Heart left ventricle (tissue), 16 donors: ENCODE data around the gene SPC24. TPM values are rescaled to one million over a fixed set of nuclear protein-coding genes. Genes with fewer than 3 reads are reported as not detected.

Experiments
- ATAC-seq, 4 donors: fragments of 200-7000 bp; cut with Tn5 transposase; one replicate each; pipeline ENCODE4 v1.9.1; 2020 to 2022; ENCODE audit warnings: moderate library complexity in 4 of 4, mild to moderate bottlenecking in 3 of 4, moderate number of reproducible peaks in 1 of 4
- DNase-seq, 5 donors: peaks; one replicate each; pipeline ENCODE4 v3.0.0-alpha.2; 2020
- H3K27ac ChIP-seq, 12 donors: fragments of 200-600 bp; sonication (generic) in 4 of 12; one replicate each; pipeline versions ENCODE4 v1.5.0 to v1.8.0; 2016 to 2022; ENCODE audit warnings: mild to moderate bottlenecking in 2 of 12
- H3K27me3 ChIP-seq, 9 donors: fragments of 200-600 bp; sonication (generic) in 2 of 9; one replicate each; pipeline versions ENCODE4 v1.5.1 to v1.8.0; 2016 to 2022; ENCODE audit warnings: mild to moderate bottlenecking in 3 of 9
- H3K36me3 ChIP-seq, 9 donors: fragments of 200-600 bp; sonication (generic) in 2 of 9; one replicate each; pipeline versions ENCODE4 v1.5.0 to v1.8.0; 2018 to 2022; ENCODE audit warnings: mild to moderate bottlenecking in 2 of 9
- H3K4me1 ChIP-seq, 12 donors: fragments of 200-600 bp; sonication (generic) in 4 of 12; one replicate each; pipeline versions ENCODE4 v1.5.0 to v1.8.0; 2016 to 2022; ENCODE audit warnings: mild to moderate bottlenecking in 3 of 12
- H3K4me3 ChIP-seq, 12 donors: fragments of 200-600 bp; sonication (generic) in 4 of 12; one replicate each; pipeline versions ENCODE4 v1.5.0 to v1.8.0; 2017 to 2022; ENCODE audit warnings: mild to moderate bottlenecking in 9 of 12, moderate library complexity in 4 of 12
- H3K9me3 ChIP-seq, 12 donors: fragments of 200-600 bp; sonication (generic) in 4 of 12; one replicate each; pipeline versions ENCODE4 v1.5.0 to v1.8.0; 2016 to 2022; ENCODE audit warnings: mild to moderate bottlenecking in 1 of 12
- POLR2A ChIP-seq, 2 donors: fragments of 450-650 bp; IDR thresholded peaks; one replicate each; pipeline ENCODE4 v1.6.1; 2017; ENCODE audit warnings: antibody characterized with exemption in 2 of 2, mild to moderate bottlenecking in 2 of 2, moderate library complexity in 2 of 2
- WGBS, 4 donors: extraction: QIAGEN DNeasy Blood & Tissue Kit in 2 of 4; methylation state at CpG; one replicate each; pipeline versions ENCODE4 v1.1.5 to v1.1.7; 2013 to 2018; 5-methylcytosine and 5-hydroxymethylcytosine counted together
- intact Hi-C, 10 donors: fragments of 100-400 bp; cut with DNase I; formaldehyde crosslinking; loops; one replicate each; pipeline versions ENCODE4 v1.11.1 to v1.14.2; 2022
- polyA plus RNA-seq, 2 donors: library from polyadenylated mRNA; stranded (reverse); fragments of 200-250 nt; gene quantifications; one replicate each; pipeline ENCODE4 v1.2.3, GENCODE V29; 2013
- total RNA-seq, 9 donors: library from RNA; depleted of rRNA in 2 of 9; stranded (reverse); fragments of >200 nt in 2 of 9; fragmentation: NEBNext Ultra II Directional in 3 of 9; extraction: Animal tissue kit (Norgen Biotek cat#: 25700) in 3 of 9; gene quantifications; one replicate each; pipeline versions ENCODE4 v1.1.0 to v1.2.4, GENCODE V29; 2016 to 2023
- TF ChIP-seq, protein P1 (sequence below), 12 donors: fragments of 200-600 bp; sonication (generic) in 4 of 12; IDR thresholded peaks; one replicate each; pipeline versions ENCODE4 v1.5.0 to v1.8.0; 2018 to 2022; ENCODE audit warnings: antibody characterized with exemption in 12 of 12, mild to moderate bottlenecking in 5 of 12
- donor health status: ischemic (EF 13 %, LVEDD 7.1; RV severe dilation, severe dysfunction).
- donor health status: healthy with polysubstance abuse.
- donor health status: DM: no; HTN: yes; CAD: no.
- donor health status: DM: no; HTN: no; CAD: no.
- donor health status: ischemic (EF 25% LVEDD 6.9; RV normal size, moderate dysfunction).
- donor health status: ischemic (EF 25% LVEDD 5.7; RV mildly dilated, moderate dysfunction).
- donor health status: healthy.
- donor health status: DM: yes; HTN: yes; CAD: no.
- donor health status: ischemic (EF 35%, LVEDD 5.7; RV mildly dilated, moderate dysfunction).
- donor health status: nonischemic (EF 11% LVEDD 7.7; RV severe dilation, severe dysfunction).
- donor health status: DM: yes; HTN: yes; CAD: no.
- donor health status: PGD.
- donor health status: ischemic (EF 29% LVEDD 5.4; RV normal size, mild dysfunction).
- donor health status: nonischemic (EF 23%, LVEDD 6.1; RV moderate dilation, normal function).

The SPC24 gene
- total and polyA plus RNA-seq, 11 donors, result 1.4 to 10.7 (median 4.9) TPM

DNA sequence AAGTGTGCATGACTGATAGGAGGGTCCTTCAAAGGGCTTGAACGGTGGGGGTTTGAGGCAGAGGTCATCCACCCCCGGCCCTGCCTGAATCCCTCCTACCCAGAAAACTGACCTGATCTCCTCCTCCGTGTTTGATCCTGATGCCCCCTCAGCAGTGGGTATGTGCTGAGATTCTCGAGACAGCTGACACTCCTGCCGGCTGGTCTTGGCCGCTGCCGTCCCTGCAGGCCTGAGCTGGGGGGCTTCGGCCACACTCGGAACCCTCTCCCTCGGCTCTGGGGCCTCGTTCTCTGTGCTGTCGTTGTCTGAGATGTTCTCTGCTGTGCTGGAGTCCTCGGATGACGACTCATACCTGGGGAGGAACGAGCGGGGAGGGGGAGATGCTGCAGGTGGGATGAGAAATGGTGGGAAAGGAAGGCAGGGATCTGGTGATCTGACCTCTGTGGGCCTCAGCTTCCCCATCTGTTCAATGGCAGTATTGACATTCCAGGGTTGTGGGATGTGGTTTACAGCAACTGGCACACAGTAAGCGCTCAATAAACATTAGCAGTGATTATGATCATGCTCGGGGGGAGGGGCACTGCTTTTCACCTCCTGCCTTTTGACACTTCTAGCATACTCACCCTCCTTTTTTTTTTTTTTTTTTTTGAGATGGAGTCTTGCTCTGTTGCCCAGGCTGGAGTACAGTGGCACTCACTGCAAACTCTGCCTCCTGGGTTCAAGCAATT is 21.0 kb upstream of the SPC24 start:
- TF ChIP-seq, protein P1, sequence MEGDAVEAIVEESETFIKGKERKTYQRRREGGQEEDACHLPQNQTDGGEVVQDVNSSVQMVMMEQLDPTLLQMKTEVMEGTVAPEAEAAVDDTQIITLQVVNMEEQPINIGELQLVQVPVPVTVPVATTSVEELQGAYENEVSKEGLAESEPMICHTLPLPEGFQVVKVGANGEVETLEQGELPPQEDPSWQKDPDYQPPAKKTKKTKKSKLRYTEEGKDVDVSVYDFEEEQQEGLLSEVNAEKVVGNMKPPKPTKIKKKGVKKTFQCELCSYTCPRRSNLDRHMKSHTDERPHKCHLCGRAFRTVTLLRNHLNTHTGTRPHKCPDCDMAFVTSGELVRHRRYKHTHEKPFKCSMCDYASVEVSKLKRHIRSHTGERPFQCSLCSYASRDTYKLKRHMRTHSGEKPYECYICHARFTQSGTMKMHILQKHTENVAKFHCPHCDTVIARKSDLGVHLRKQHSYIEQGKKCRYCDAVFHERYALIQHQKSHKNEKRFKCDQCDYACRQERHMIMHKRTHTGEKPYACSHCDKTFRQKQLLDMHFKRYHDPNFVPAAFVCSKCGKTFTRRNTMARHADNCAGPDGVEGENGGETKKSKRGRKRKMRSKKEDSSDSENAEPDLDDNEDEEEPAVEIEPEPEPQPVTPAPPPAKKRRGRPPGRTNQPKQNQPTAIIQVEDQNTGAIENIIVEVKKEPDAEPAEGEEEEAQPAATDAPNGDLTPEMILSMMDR (IDR thresholded peaks at IDR 0.05), result no peak
- TF ChIP-seq POLR2A (IDR thresholded peaks at IDR 0.05), result no peak
- Histone ChIP-seq H3K27me3 (no peaks in the 10 kb centered on the region), H3K4me3 (no peak overlapping the region), H3K27ac (peak overlapping the region in 1 of 12 donors; percentile 91), H3K36me3 (peaks cover 0 to 92% (median 71%) of the 10 kb centered on the region in 9 donors), H3K4me1 (peaks cover 0 to 28% (median 21%) of the 10 kb centered on the region in 12 donors), H3K9me3 (no peaks in the 10 kb centered on the region)
- no peak for ATAC-seq
- intact Hi-C loops, result no loop called here
- WGBS, 4 donors, result 93 to 95% (median 94%) methylated on average over 17 to 18 of the region's 18 CpGs
- no peak for DNase-seq

DNA sequence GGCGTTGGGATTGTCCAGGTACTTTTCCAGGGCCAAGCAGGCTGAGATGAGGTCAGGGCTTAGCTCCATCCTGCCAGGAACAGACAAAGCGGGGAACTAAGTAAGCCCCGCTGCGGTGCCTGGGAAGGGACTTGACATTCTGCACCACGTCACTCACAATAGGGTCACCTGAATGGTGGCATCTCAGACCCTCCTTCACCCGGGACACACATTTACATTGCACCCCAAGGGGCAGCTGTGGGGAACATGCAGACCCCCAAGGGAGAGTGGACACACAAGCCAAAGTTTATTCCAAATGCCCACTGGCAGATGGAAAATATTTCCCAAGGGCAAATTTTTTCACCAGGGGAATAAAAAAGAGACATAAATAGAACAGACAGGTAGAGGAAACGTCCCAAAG is 20.3 kb upstream of the SPC24 start:
- WGBS, 4 donors, result 81 to 93% (median 87%) methylated on average over 6 to 7 of the region's 7 CpGs
- no peaks in the 10 kb centered on the region for H3K9me3 ChIP-seq
- H3K4me1 ChIP-seq, result peaks cover 0 to 27% (median 21%) of the 10 kb centered on the region in 12 donors
- H3K27ac ChIP-seq, result peak overlapping the region in 1 of 12 donors; percentile 31
- DNase-seq (no peak), ATAC-seq (no peak)
- TF ChIP-seq, protein P1 (IDR thresholded peaks at IDR 0.05), result no peak
- TF ChIP-seq POLR2A (IDR thresholded peaks at IDR 0.05), result no peak
- intact Hi-C loops, result no loop called here
- no peak overlapping the region for H3K4me3 ChIP-seq
- H3K36me3 ChIP-seq, result peaks cover 0 to 93% (median 75%) of the 10 kb centered on the region in 9 donors
- H3K27me3 ChIP-seq, result no peaks in the 10 kb centered on the region

DNA sequence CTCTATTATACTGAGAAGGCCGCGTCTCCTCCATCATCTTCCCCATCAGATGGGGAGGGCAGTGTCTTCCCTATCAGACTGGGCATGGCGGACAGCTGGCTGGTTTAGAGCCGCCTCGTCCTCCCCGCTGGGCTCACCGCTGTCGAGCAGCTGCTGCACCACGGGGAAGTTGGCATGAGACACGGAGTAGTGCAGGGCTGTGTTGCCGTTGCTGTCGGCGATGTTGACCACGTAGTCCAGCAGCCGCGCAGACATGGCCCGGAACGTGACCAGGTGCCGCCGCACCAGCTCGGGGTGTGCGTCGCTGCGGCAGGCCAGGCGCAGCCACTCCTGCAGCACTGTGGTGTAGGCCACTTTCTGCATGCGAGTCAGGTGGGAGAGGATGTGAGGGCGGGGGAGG is 18.8 kb upstream of the SPC24 start:
- DNase-seq (no peak), ATAC-seq (no peak)
- Histone ChIP-seq H3K9me3 (no peaks in the 10 kb centered on the region), H3K36me3 (peaks cover 0 to 100% (median 91%) of the 10 kb centered on the region in 9 donors), H3K27me3 (no peaks in the 10 kb centered on the region), H3K4me3 (no peak overlapping the region), H3K4me1 (peaks cover 0 to 16% (median 8%) of the 10 kb centered on the region in 12 donors), H3K27ac (peak overlapping the region in 1 of 12 donors; percentile 66)
- WGBS, 4 donors, result 91 to 95% (median 93%) methylated on average over 19 to 27 of the region's 27 CpGs
- TF ChIP-seq, protein P1 (IDR thresholded peaks at IDR 0.05), result no peak
- no peak for TF ChIP-seq POLR2A (IDR thresholded peaks at IDR 0.05)
- intact Hi-C loops, result no loop called here

DNA sequence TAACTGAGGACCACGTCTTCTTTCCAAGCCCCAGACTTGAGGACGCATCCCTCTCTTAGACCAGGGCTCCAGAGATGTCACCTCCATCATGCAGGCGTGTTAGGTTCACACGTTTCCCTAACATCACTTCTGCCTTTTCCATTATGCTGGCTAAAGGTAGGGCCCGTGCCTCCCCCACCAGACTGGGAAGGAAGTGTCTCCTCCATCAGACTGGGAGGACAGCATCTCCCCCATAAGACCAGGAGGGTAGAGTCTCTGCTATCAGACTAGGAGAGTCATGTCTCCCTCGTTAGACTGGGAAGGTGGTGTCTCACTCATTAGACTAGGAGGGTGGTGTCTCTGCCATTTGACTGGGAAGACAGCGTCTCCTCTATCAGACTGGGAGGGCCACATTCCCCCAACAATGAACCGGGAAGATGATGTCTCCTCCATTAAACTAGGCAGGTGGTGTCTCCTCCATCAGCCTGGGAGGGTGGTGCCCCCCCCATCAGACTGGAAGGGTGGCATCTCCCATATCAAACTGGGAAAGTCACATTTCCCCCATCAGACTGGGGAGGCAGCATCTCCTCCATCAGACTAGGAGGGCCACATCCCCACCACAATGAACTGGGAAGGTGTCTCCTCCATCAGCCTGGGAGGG is 18.1 kb upstream of the SPC24 start:
- H3K27ac ChIP-seq, result peak overlapping the region in 1 of 12 donors; percentile 66
- no peaks in the 10 kb centered on the region for H3K9me3 ChIP-seq
- H3K36me3 ChIP-seq, result peaks cover 0 to 100% (median 96%) of the 10 kb centered on the region in 9 donors
- TF ChIP-seq, protein P1 (IDR thresholded peaks at IDR 0.05), result no peak
- TF ChIP-seq POLR2A (IDR thresholded peaks at IDR 0.05), result no peak
- intact Hi-C loops, result no loop called here
- DNase-seq (no peak), ATAC-seq (no peak)
- H3K27me3 ChIP-seq, result no peaks in the 10 kb centered on the region
- whole genome bisulfite sequencing, 4 donors, result 79 to 91% (median 82%) methylated on average over 6 to 8 of the region's 8 CpGs
- no peak overlapping the region for H3K4me3 ChIP-seq
- peaks cover 0 to 10% (median under 1%) of the 10 kb centered on the region in 12 donors for H3K4me1 ChIP-seq
